ENCODE data around the gene FADS2.

Gene FADS2

GRCh38 chr11:61850687-61851086, 22.6 kb downstream of the FADS2 start:
- no peak for TF ChIP-seq CTCF (IDR thresholded peaks at IDR 0.05; ENCODE audit: low read depth, low read length)
- no peak for DNase-seq (ENCODE audit: extremely low read depth, low read depth)

DNA sequence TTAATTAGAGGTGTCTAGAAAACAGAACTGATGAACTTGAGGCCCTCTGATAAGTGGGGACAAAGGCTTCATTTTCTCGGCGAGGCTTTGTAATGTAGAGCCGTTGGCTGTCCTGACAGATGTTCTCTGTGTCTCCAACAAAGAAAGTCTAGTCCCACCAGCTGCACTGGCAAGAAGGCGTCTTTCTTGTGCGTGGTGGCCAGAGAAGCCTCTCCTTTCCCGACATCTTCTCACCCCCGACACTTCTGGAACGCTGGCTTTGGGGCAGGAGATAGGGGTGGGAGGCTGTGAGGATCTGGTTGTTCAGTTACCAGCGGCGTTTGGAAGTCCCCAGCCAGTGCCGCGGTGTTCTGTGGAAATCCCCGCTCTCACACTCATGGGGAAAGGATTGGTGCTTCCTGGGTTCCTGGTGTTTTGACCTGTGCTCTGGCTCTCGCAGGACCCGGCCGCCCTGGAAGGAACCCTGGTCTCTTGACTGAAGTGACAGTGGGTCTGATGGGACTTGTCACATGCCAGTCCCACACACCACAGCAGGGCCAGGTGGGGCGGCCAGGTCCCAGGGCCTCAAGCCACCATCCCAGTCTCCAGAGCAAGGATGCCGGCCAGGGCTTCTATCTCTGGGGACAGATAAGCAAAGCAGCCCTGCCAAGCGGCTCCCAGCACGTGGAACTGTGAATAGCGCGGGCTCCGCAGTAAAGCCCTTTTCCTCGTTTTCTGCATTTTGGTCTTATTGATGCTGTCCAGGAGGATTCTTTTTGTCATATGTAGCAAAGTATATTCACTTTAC, 23.2 kb downstream of the FADS2 start:
- DNase-seq (ENCODE audit: extremely low read depth, low read depth) = no peak
- TF ChIP-seq CTCF (IDR thresholded peaks at IDR 0.05; ENCODE audit: low read depth, low read length) = no peak

GRCh38 chr11:61851900-61852295, 23.8 kb downstream of the FADS2 start:
- DNase-seq (ENCODE audit: extremely low read depth, low read depth) = no peak
- TF ChIP-seq CTCF (IDR thresholded peaks at IDR 0.05; ENCODE audit: low read depth, low read length) = no peak

GRCh38 chr11:61853698-61854169, 25.6 kb downstream of the FADS2 start:
- no peak for DNase-seq (ENCODE audit: extremely low read depth, low read depth)
- no peak for TF ChIP-seq CTCF (IDR thresholded peaks at IDR 0.05; ENCODE audit: low read depth, low read length)

GRCh38 chr11:61854206-61854895, 26.3 kb downstream of the FADS2 start:
- no peak for TF ChIP-seq CTCF (IDR thresholded peaks at IDR 0.05; ENCODE audit: low read depth, low read length)
- no peak for DNase-seq (ENCODE audit: extremely low read depth, low read depth)

DNA sequence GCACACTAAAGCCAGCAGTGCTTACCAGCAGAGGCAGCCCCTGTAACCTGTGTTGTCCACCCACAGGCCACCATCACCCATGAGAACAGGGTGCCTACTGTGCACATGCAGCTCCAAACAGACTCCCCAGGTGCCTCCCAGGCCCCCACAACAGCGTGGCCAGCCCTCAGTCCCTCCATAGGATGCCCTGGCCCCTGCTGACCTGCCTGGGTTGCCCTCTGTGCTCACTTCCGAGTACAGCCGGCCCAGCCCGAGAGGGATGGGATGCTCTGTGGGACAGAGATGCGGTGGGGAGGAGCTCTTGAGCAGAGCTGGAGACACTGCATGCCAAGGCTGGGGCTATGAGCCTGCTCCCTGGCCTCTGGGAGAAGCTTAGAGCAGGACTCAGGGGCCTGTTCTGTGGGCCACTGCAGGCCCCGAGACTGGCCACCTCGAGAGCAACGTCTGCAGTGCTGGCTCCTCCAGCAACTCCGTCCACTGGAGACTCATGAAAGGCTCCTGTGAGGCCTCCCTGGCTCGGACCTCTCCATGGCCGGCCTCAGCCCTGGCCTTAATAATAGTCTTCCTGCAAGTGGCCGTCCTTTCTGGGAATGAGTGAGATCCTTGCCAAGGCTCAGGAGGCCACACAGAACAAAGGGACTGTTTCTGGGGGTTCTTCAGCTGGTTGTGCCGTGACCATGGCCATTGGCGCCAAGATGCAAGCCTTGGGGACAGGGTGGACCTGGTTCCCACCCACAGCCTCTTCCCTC, 27.0 kb downstream of the FADS2 start:
- TF ChIP-seq CTCF (IDR thresholded peaks at IDR 0.05; ENCODE audit: low read depth, low read length) = no peak

More for the DNA sequence above, 27.0 kb downstream of the FADS2 start:
- DNase-seq (ENCODE audit: extremely low read depth, low read depth) = no peak

All from AG09319 (cell line).